CD14-positive monocyte (primary cell): ENCODE results near the gene CHERP. TPM values are rescaled to one million over a fixed set of nuclear protein-coding genes. Genes with fewer than 3 reads are reported as not detected.
A peak's percentile ranks its signal among the peaks of the same experiment; 100 is the strongest.

Source experiments
- DNase-seq, 3 donors: peaks; one replicate each; pipeline ENCODE4 v3.0.0-alpha.2; 2011 to 2022
- H2AFZ ChIP-seq: 2 replicates; pipeline ENCODE4 v1.6.0; 2012; ENCODE audit warnings: mild to moderate bottlenecking, low read depth, low read length, inconsistent platforms; ENCODE audit not compliant: insufficient read depth, poor library complexity, severe bottlenecking
- H3K27ac ChIP-seq, 2 donors: 1 replicate in 1 of 2; 2 replicates in 1 of 2; pipeline ENCODE4 v1.5.1; 2012 to 2013; ENCODE audit warnings: low read length in 2 of 2, control low read depth in 1 of 2, inconsistent platforms in 1 of 2, low read depth in 1 of 2, mild to moderate bottlenecking in 1 of 2
- H3K27me3 ChIP-seq, 2 donors: one replicate each; pipeline versions ENCODE4 v1.6.0 to v1.6.1; 2011 to 2013; ENCODE audit warnings: low read length in 2 of 2; ENCODE audit not compliant: control insufficient read depth in 2 of 2, insufficient read depth in 2 of 2
- H3K36me3 ChIP-seq, 2 donors: replicated peaks in 1 of 2; 1 replicate in 1 of 2; 2 replicates in 1 of 2; pipeline versions ENCODE4 v1.5.1 to v1.6.1; 2012 to 2013; ENCODE audit warnings: low read length in 2 of 2, control low read depth in 1 of 2, inconsistent platforms in 1 of 2, mild to moderate bottlenecking in 1 of 2; ENCODE audit not compliant: insufficient read depth in 2 of 2, control insufficient read depth in 1 of 2
- H3K4me1 ChIP-seq, 2 donors: 1 replicate in 1 of 2; 2 replicates in 1 of 2; pipeline versions ENCODE4 v1.5.1 to v1.6.1; 2012 to 2013; ENCODE audit warnings: low read length in 2 of 2, control low read depth in 1 of 2, inconsistent platforms in 1 of 2, mild to moderate bottlenecking in 1 of 2, moderate library complexity in 1 of 2; ENCODE audit not compliant: insufficient read depth in 2 of 2, control insufficient read depth in 1 of 2
- H3K4me2 ChIP-seq: replicated peaks from 2 replicates; pipeline ENCODE3; 2012; ENCODE audit warnings: low read length, moderate library complexity, mild to moderate bottlenecking; ENCODE audit not compliant: poor library complexity, severe bottlenecking; ENCODE audit errors: extremely low read depth
- H3K4me3 ChIP-seq, 3 experiments: fragments of 200-600 bp in 1 of 3; sonication (generic) in 1 of 3; replicated peaks in 1 of 3; 1 replicate in 2 of 3; 2 replicates in 1 of 3; pipeline ENCODE4 v1.5.1; 2011 to 2013; ENCODE audit warnings: low read length in 3 of 3, mild to moderate bottlenecking in 3 of 3, control low read depth in 2 of 3, low read depth in 2 of 3, inconsistent platforms in 1 of 3, moderate library complexity in 1 of 3
- H3K79me2 ChIP-seq: 2 replicates; pipeline ENCODE4 v1.6.0; 2012; ENCODE audit warnings: mild to moderate bottlenecking, control low read depth, inconsistent platforms, low read length, moderate library complexity; ENCODE audit not compliant: insufficient read depth
- H3K9ac ChIP-seq: 2 replicates; pipeline ENCODE4 v1.6.0; 2017; ENCODE audit warnings: low read length, mild to moderate bottlenecking; ENCODE audit not compliant: insufficient read depth, poor library complexity, severe bottlenecking
- H3K9me3 ChIP-seq, 2 donors: replicated peaks in 1 of 2; 1 replicate in 1 of 2; 2 replicates in 1 of 2; pipeline versions ENCODE4 v1.5.1 to v1.6.1; 2012 to 2013; ENCODE audit warnings: low read length in 2 of 2, control low read depth in 1 of 2; ENCODE audit not compliant: control insufficient read depth in 1 of 2, insufficient read depth in 1 of 2
- H4K20me1 ChIP-seq: 2 replicates; pipeline ENCODE4 v1.6.0; 2012; ENCODE audit warnings: mild to moderate bottlenecking, low read length, control low read depth, moderate library complexity; ENCODE audit not compliant: insufficient read depth
- H3K27ac Mint-ChIP-seq, 7 donors: one replicate each; pipeline ENCODE4 v1.8.0; 2020; ENCODE audit warnings: mild to moderate bottlenecking in 7 of 7, mixed read lengths in 7 of 7, moderate library complexity in 6 of 7, inconsistent platforms in 2 of 7
- H3K27me3 Mint-ChIP-seq, 3 donors: one replicate each; pipeline ENCODE4 v1.8.0; 2021 to 2022; ENCODE audit warnings: low read depth in 3 of 3, mild to moderate bottlenecking in 3 of 3, mixed read lengths in 3 of 3, moderate library complexity in 3 of 3, inconsistent platforms in 1 of 3
- H3K36me3 Mint-ChIP-seq, 2 donors: one replicate each; pipeline ENCODE4 v1.8.0; 2020; ENCODE audit warnings: mixed read lengths in 2 of 2, inconsistent platforms in 1 of 2, mild to moderate bottlenecking in 1 of 2
- H3K4me1 Mint-ChIP-seq: one replicate; pipeline ENCODE4 v1.8.0; 2020; ENCODE audit warnings: mild to moderate bottlenecking, mixed read lengths
- H3K4me3 Mint-ChIP-seq, 2 donors: one replicate each; pipeline ENCODE4 v1.8.0; 2020; ENCODE audit warnings: mild to moderate bottlenecking in 2 of 2, mixed read lengths in 2 of 2, moderate library complexity in 1 of 2
- H3K9me3 Mint-ChIP-seq, 7 donors: one replicate each; pipeline ENCODE4 v1.8.0; 2020 to 2022; ENCODE audit warnings: mixed read lengths in 7 of 7, mild to moderate bottlenecking in 6 of 7, moderate library complexity in 6 of 7, inconsistent platforms in 2 of 7
- WGBS: methylation state at CpG from one replicate; pipeline ENCODE4 v1.1.5; 2013; ENCODE audit warnings: missing lambda C conversion rate; ENCODE audit not compliant: insufficient coverage; 5-methylcytosine and 5-hydroxymethylcytosine counted together
- intact Hi-C, 2 donors: fragments of 100-400 bp; cut with micrococcal nuclease; formaldehyde crosslinking; loops; one replicate each; pipeline versions ENCODE4 v1.15.0 to v1.15.1; 2023
- polyA plus RNA-seq, 3 donors: library from polyadenylated mRNA; depleted of rRNA in 1 of 3; unstranded in 2 of 3; stranded (reverse) in 1 of 3; fragments of 300-500 nt in 2 of 3; fragments of >200 nt in 1 of 3; fragmentation: Illumina TruSeq in 2 of 3; gene quantifications; 1 replicate in 2 of 3; 2 replicates in 1 of 3; pipeline ENCODE4 v1.2.3, GENCODE V29; 2012 to 2021
- TF ChIP-seq, protein P1 (sequence below): fragments of 200-600 bp; IDR thresholded peaks from one replicate; pipeline ENCODE4 v1.8.0; 2022; ENCODE audit warnings: antibody characterized with exemption, mild to moderate bottlenecking

CHERP gene
- polyA plus RNA-seq, 3 donors = 3.2 to 18.8 (median 5.3) TPM

DNA sequence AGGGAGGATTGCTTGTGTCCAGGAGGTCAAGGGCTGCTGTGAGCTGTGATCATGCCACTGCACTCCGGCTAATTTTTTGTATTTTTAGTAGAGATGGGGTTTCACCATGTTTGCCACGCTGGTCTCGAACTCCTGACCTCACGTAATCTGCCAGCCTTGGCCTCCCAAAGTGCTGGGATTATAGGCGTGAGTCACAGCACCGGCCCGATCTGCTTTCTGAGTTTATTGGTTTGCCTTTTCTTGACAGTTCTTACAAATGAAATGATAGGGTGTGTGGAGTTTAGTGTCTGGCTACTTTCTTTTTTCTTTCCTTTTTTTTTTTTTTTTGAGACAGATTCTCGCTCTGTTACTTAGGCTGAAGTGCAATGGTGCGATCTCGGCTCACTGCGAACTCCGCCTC is 45.2 kb downstream of the CHERP start:
- DNase-seq = no peak
- no peaks in the 10 kb centered on the region for H3K36me3 Mint-ChIP-seq
- H3K4me3 Mint-ChIP-seq = peak overlapping the region in 1 of 2 donors; percentile 91
- Histone ChIP-seq H3K4me2 (no peak overlapping the region), H3K27me3 (no peaks in the 10 kb centered on the region), H3K27ac (no peak overlapping the region), H3K9me3 (no peaks in the 10 kb centered on the region), H2AFZ (peak overlapping the region; percentile 96), H3K36me3 (no peaks in the 10 kb centered on the region), H3K9ac (no peak overlapping the region), H3K4me3 (no peak overlapping the region), H3K4me1 (peaks cover 10 to 14% of the 10 kb centered on the region in 2 donors), H4K20me1 (no peaks in the 10 kb centered on the region), H3K79me2 (no peaks in the 10 kb centered on the region)
- peaks cover 10% of the 10 kb centered on the region for H3K4me1 Mint-ChIP-seq
- TF ChIP-seq, protein P1, sequence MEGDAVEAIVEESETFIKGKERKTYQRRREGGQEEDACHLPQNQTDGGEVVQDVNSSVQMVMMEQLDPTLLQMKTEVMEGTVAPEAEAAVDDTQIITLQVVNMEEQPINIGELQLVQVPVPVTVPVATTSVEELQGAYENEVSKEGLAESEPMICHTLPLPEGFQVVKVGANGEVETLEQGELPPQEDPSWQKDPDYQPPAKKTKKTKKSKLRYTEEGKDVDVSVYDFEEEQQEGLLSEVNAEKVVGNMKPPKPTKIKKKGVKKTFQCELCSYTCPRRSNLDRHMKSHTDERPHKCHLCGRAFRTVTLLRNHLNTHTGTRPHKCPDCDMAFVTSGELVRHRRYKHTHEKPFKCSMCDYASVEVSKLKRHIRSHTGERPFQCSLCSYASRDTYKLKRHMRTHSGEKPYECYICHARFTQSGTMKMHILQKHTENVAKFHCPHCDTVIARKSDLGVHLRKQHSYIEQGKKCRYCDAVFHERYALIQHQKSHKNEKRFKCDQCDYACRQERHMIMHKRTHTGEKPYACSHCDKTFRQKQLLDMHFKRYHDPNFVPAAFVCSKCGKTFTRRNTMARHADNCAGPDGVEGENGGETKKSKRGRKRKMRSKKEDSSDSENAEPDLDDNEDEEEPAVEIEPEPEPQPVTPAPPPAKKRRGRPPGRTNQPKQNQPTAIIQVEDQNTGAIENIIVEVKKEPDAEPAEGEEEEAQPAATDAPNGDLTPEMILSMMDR = no peak
- WGBS = 97% methylated on average over 6 of the region's 12 CpGs
- intact Hi-C loops = loop anchor here (2.0 to 5.0 kb wide), 3 partner anchors 24 to 50 kb away; partner anchors contain the start of gene CHERP (in 2 of the 2)
- peak overlapping the region in 1 of 7 donors; percentile 7 for H3K27ac Mint-ChIP-seq
- H3K27me3 Mint-ChIP-seq = peaks cover 0 to 1% (median 1%) of the 10 kb centered on the region in 3 donors
- H3K9me3 Mint-ChIP-seq = no peaks in the 10 kb centered on the region

DNA sequence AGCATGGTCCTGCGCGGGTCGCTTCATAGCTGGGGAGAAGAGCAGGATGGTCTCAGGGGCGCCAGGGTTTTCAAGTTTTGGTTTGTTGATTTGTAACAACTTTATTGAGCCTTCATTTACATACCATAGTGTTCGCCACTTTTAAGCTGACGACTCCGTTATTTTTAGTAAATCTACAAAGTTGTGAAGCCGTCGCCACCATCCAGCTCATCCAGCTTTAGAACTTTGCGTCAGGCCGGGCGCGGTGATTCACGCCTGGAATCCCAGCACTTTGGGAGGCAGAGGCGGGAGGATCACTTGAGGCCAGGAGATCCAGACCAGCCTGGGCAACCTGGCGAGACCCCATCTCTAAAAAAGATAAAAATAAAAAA is 45.6 kb downstream of the CHERP start:
- Mint-ChIP-seq H3K4me3 (peak overlapping the region; percentile 87 to 91), H3K27ac (peak overlapping the region in 5 of 7 donors; percentile 60 to 85 (median 75)), H3K9me3 (no peaks in the 10 kb centered on the region), H3K27me3 (peaks cover 0 to 1% (median 1%) of the 10 kb centered on the region in 3 donors), H3K4me1 (peaks cover 10% of the 10 kb centered on the region), H3K36me3 (no peaks in the 10 kb centered on the region)
- Histone ChIP-seq H3K4me1 (peaks cover 10 to 14% of the 10 kb centered on the region in 2 donors), H3K79me2 (no peaks in the 10 kb centered on the region), H2AFZ (peak overlapping the region; percentile 96), H3K27ac (no peak overlapping the region), H3K4me3 (peak overlapping the region; percentile 42 to 80 (median 63)), H3K9ac (peak overlapping the region; percentile 1), H3K27me3 (no peaks in the 10 kb centered on the region), H4K20me1 (no peaks in the 10 kb centered on the region), H3K9me3 (no peaks in the 10 kb centered on the region), H3K4me2 (peak overlapping the region; percentile 75), H3K36me3 (no peaks in the 10 kb centered on the region)
- no peak for DNase-seq
- WGBS = 49% methylated on average over 9 of the region's 16 CpGs
- TF ChIP-seq, protein P1 = no peak
- intact Hi-C loops = loop anchor here (2.0 to 5.0 kb wide), 3 partner anchors 24 to 49 kb away; partner anchors contain the start of gene CHERP (in 2 of the 2)
